Fibroblast of skin of back (primary cell): ENCODE results near the gene SLC66A1.

Experiments
- DNase-seq: peaks from one replicate; pipeline ENCODE4 v3.0.0-alpha.2; 2013

The SLC66A1 gene

GRCh38 chr1:19363536-19364152 lies 51.5 kb downstream of the SLC66A1 start:
- DNase-seq, result no peak

- peak; percentile 25 for DNase-seq
Measured at GRCh38 chr1:19365721-19366120, 53.6 kb downstream of the SLC66A1 start.

DNA sequence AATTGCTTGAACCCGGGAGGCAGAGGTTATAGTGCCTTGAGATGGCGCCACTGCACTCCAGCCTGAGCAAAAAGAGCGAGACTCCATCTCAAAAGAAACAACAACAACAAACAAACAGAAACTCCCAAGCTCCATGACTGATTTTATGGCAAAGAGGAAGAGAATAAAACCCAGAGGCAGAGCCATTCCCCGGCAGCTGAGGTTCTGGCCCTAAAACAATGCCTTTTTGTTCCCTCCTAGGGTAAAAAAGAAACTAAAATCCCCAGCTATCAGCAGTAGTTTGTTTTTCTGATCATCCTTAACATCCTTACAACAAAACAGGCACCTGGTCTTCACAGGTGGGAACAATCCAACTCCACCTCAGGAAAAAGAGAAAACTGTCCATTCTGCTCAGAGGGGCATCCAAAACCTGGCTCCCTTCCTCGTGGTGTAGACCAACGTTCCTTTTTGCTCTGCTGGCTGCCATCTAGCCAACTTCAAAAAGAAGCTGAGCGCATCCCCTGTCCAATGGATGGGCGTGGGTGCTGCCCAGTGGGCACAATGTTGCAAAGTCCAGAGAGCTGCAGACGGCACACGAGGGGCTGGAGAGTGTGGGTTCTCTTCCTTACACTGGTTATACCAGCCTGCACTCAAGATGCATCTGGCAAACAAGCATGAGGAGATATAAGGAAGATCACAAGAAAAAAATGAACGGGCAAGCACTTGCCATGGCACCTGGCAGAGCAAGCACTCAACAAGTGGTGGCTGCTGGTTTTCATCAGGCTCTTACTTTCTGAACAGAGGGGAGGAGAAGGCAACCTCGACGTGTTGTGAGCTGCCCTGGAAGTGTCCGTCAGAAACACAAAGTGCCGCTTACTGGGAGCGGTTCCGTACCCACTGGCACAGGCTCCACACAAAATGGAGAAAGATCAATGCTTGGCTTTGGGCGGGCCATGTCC lies 54.7 kb downstream of the SLC66A1 start:
- DNase-seq, result no peak

DNA sequence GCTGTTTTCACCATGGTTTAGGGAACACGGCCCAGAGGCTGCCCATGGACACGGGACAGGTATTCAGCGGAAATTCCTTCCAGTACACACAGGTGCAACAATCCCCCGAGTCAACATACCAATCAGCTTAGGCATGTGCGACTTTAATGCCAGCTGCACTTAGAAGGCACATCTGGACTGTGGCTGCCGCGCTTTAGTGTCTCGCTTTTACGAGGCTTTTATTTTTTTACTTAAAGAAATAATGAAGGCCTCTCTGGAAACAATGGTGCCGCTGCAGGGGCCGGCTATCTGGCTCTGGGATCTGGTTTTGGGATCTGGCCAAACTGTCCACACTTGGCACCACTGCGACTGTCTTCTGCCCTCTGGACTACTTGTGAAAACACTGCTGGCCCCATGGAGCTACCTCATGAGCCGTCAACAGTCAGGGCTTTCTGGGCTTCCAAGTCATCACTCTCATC lies 55.5 kb downstream of the SLC66A1 start:
- no peak for DNase-seq

DNA sequence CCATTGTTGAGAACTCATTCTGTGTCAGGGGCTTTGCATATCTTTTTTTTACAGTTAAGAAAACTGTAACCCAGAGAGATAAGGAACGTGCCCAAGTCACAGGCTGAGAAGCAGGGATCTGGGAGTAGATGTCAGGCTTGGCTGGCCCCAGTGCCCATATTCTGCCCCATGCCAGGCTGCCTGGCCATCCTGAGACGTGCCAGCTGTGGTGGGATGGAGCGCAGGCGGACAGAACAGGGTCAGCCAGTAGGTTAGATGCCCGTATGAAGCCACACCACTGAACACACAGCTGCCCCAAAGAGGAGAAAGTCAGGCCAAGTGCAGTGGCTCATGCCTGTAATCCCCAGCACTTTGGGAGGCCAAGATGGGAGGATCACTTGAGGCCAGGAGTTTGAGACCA lies 55.9 kb downstream of the SLC66A1 start:
- no peak for DNase-seq

GRCh38 chr1:19368964-19369363 lies 56.8 kb downstream of the SLC66A1 start:
- no peak for DNase-seq

DNA sequence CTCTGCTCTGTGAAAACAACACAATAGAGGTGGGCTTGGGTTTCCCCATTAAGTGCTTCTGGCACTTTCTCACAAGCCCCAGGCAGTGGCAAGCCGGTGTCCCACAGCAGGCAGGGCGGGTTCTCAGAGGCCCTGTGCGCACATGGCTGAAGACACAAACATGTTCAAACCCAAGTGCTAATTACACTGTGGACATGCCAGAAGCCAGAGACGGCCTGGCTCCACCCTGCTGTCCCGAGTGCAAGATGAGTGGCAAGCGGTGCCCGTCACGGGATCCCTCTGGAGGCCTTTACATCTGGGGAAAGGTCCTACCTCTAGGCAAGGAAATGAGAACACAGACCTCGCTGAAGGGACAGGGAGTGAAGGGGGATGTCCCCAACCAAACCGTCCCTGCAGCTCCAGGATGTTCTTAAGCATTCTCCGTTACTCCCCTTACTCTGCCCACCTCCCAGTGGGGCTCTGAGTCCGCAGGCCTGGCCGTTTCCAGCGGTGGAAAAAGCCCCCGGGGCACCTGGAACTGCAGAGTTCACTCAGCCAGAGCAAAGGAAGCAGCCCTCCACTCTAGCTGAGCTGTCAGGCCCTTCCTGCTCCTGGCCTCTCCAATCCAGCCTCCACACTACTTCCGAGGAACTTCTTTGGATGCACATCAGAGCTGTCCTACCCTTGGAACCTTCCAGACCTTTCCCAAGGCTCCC lies 57.4 kb downstream of the SLC66A1 start:
- DNase-seq, result no peak

- DNase-seq, result no peak
Measured at GRCh38 chr1:19370453-19371170, 58.5 kb downstream of the SLC66A1 start.

GRCh38 chr1:19371226-19372135 lies 59.4 kb downstream of the SLC66A1 start:
- DNase-seq, result no peak

DNA sequence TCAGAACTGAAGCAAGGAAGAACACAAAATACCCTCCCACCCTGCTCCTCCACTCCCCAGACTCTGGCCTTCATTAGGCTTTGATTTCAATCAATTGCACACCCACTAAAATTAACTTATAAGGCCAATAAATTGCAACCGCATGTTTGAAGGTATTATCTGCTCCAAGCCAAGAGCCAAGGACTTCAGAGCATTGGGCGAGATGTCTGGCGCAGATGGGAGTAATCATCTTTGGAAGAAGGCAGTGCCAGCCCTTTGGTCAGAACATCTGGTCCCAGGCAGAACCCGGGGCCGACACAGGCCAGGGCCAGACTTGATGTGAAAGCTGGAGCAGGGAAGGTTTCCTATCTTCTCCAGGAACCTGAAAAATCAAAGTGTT lies 60.0 kb downstream of the SLC66A1 start:
- DNase-seq, result no peak

- DNase-seq, result no peak
Measured at GRCh38 chr1:19372602-19373001, 60.5 kb downstream of the SLC66A1 start.

DNA sequence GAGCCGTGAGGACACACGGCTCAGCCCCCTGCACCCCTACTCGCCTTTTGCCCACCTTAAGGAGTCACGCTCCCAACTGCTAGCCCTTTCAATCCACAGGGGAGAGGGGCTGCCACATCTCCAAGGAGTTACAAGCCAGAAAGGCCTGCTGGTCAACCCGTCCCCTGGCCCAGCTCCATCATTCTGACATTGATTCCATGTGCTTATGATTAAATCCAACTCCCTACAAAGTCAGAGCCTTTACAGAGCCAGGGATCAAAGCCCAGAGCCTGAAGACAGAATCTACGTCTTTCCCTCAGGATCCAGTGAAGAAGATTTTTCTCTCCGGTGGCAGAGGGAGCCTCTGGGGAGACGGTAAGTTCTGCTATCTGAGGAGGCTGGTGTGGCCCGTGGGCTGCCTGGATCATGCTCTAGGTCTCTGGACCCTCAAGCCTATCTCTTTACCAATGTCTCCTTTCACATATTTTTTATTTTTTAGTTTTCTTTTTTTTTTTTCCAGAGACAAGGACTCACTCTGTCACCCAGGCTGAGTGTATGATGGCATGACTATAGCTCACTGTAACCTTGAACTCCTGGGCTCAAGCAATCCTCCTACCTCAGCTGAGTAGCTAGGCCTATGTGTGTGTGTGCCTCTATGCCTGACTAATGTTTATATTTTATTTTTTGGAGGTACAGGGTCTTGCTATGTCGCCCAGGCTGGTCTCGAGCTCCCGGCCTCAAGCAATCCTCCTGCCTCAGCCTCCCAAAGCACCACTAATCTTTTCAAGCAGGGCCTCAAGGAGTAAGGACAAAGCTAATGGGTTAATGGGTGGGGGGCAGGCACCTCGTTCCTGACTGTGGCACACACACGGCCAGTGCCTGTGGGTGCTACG lies 61.3 kb downstream of the SLC66A1 start:
- no peak for DNase-seq

DNA sequence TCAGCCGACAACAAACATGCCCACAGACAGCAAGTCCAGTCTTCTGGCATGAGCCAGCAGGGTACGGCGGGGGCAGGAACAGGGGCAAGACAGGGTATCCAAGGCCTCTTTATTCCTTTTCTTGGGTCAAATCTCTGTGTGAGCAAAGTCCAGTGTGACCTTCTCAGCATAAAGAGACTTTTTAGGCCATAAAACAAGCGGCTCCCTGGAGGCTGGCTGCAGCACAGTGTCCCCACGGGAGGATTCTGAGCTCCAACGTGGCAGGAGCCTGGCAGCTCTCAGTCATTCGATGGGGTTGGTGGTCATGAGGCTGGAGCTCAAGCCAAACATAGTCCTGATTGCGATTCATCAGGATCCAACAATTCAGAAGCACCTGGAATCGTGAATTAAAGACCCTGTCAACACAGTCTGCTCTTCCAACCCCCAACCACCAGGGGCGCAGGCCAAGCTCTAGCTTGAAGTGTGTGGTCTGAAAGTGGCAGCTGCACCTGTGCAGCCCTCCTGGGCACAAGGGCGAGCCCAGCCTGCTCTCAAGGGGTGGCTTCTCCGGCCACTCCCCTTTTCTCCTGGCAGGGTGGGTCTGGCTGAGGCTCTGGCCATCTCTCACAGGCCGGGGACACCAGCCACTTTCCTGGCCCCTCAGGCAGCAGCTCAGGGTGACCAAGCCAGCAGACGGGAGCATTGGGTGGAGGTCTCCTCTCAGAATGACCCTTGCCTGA lies 62.1 kb downstream of the SLC66A1 start:
- DNase-seq, result no peak

GRCh38 chr1:19374926-19375325 lies 62.8 kb downstream of the SLC66A1 start:
- DNase-seq, result peak; percentile 73

DNA sequence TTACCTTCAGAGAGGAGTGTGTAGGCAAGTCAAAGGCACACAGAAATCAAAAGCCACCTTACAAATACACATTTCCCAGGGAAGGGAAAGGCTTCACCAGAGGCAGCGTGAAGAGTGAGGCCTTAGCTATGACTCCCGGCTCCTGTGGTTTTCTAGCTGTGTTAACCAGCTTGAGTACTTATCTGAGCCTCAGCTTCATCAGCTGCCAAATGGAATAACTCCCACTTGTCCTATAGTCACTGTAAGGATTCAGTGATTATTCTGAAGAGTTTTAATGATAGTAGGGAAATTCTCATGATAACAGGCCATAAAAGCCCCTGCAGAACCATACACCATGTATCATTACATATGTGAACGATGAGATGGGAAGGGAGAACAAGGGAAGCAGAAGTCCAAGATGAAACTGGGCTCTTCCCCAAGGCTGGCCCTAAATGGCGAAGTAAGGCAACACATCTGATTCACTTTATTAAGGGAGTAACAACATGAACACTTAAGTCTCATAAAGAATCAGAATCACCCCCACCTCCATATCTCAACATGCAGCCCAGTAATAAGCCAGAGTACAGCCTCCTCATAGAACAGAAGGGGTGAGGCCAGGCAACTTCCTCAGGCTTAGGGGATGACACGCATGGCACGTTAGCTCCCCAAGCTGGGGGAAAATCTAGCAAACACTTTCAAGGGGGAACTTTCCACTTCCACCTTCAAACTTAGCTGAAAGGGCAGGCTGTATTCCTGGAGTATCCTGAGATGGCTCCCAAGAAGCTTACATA lies 63.7 kb downstream of the SLC66A1 start:
- DNase-seq, result no peak

GRCh38 chr1:19376428-19377372 lies 64.6 kb downstream of the SLC66A1 start:
- DNase-seq, result no peak

GRCh38 chr1:19377812-19378718 lies 65.9 kb downstream of the SLC66A1 start:
- DNase-seq, result no peak
